Measurements from ENCODE around the gene ZRANB2. TPM values are rescaled to one million over a fixed set of nuclear protein-coding genes. Genes with fewer than 3 reads are reported as not detected.

Gene ZRANB2
- total RNA-seq, 1 experiment from 2014 or later = 103 TPM

- H4K20me1 ChIP-seq (ENCODE audit: control insufficient read depth, insufficient read depth, insufficient read length) = no peaks in the 10 kb centered on the region
- Mint-ChIP-seq H3K9me3 (no peaks in the 10 kb centered on the region; a peak in 1 of 5 replicates), H3K36me3 (ENCODE audit: insufficient read depth in 1 of 3, low read depth in 3 of 3) (peaks cover 0 to 3% (median 0%) of the 10 kb centered on the region in 3 experiments; a peak in 1 of 7 replicates), H3K27me3 (ENCODE audit: low read depth) (peaks cover 47% of the 10 kb centered on the region), H3K4me1 (peaks cover 4 to 5% of the 10 kb centered on the region in 2 experiments; a peak in 3 of 4 replicates), H3K4me3 (no peak overlapping the region), H3K27ac (no peak overlapping the region)
- H2BK5ac ChIP-seq (ENCODE audit: insufficient read length, low read length) = no peak overlapping the region
- H2AK5ac ChIP-seq (ENCODE audit: insufficient read length, low read length) = no peak overlapping the region
- DNase-seq = no peak
- H3K23me2 ChIP-seq (ENCODE audit: insufficient read length, low read depth, low read length, poor library complexity, severe bottlenecking) = peaks cover 9% of the 10 kb centered on the region
- no peak overlapping the region for H2BK20ac ChIP-seq (ENCODE audit: low read depth, low read length, poor library complexity, severe bottlenecking)
- no peak overlapping the region for H3T11ph ChIP-seq (ENCODE audit: low read length)
- H3K4me2 ChIP-seq (ENCODE audit: insufficient read depth, insufficient read length, low read length) = no peak overlapping the region
- no CpG with 5 or more reads among the region's 1 CpG for WGBS (ENCODE audit: extremely low coverage, insufficient read length, low lambda C conversion rate)
- H4K5ac ChIP-seq (ENCODE audit: insufficient read length, low read depth, low read length) = no peak overlapping the region
- no peak overlapping the region for H2AFZ ChIP-seq (ENCODE audit: low read length)
- H3K18ac ChIP-seq (ENCODE audit: insufficient read length, low read depth, low read length) = no peak overlapping the region
- H3K79me1 ChIP-seq (ENCODE audit: insufficient read depth, low read depth, low read length, poor library complexity, severe bottlenecking) = no peaks in the 10 kb centered on the region
- no peak overlapping the region for H4K8ac ChIP-seq (replicated peaks; ENCODE audit: insufficient read length, low read depth, low read length)
- no peak overlapping the region for H3K27ac ChIP-seq (ENCODE audit: insufficient read length, low read depth, low read length)
- no peak overlapping the region for H3K9ac ChIP-seq (ENCODE audit: extremely low read depth, insufficient read length, low read length)
- H3K9me3 ChIP-seq (ENCODE audit: control insufficient read depth, low read depth, low read length) = no peaks in the 10 kb centered on the region
- H4K91ac ChIP-seq (ENCODE audit: insufficient read length, low read depth, low read length) = no peak overlapping the region
- H2BK120ac ChIP-seq (ENCODE audit: low read depth, low read length, poor library complexity, severe bottlenecking) = no peak overlapping the region
- H3K4me1 ChIP-seq (ENCODE audit: insufficient read depth, low read length) = 0 out of 2 replicates have a peak, but pooled peaks cover 2% of the 10 kb centered on the region
- no peak overlapping the region for H3K4ac ChIP-seq (ENCODE audit: low read depth, low read length)
- no peak overlapping the region for H3K14ac ChIP-seq (ENCODE audit: insufficient read depth, low read length)
- no peak overlapping the region for H3K56ac ChIP-seq (ENCODE audit: insufficient read length, low read depth, low read length)
- no peak overlapping the region for H2BK12ac ChIP-seq (ENCODE audit: insufficient read length, low read depth, low read length)
- H3K79me2 ChIP-seq (ENCODE audit: insufficient read depth, low read length) = no peaks in the 10 kb centered on the region
- no peak overlapping the region for H3K23ac ChIP-seq (ENCODE audit: insufficient read length, low read depth, low read length)
- H2BK15ac ChIP-seq (ENCODE audit: low read depth, low read length) = no peak overlapping the region
- peaks cover 10% of the 10 kb centered on the region; the same call in 1 of the 2 replicates for H3K27me3 ChIP-seq (ENCODE audit: insufficient read depth, low read length)
- TF ChIP-seq, protein P1, sequence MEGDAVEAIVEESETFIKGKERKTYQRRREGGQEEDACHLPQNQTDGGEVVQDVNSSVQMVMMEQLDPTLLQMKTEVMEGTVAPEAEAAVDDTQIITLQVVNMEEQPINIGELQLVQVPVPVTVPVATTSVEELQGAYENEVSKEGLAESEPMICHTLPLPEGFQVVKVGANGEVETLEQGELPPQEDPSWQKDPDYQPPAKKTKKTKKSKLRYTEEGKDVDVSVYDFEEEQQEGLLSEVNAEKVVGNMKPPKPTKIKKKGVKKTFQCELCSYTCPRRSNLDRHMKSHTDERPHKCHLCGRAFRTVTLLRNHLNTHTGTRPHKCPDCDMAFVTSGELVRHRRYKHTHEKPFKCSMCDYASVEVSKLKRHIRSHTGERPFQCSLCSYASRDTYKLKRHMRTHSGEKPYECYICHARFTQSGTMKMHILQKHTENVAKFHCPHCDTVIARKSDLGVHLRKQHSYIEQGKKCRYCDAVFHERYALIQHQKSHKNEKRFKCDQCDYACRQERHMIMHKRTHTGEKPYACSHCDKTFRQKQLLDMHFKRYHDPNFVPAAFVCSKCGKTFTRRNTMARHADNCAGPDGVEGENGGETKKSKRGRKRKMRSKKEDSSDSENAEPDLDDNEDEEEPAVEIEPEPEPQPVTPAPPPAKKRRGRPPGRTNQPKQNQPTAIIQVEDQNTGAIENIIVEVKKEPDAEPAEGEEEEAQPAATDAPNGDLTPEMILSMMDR (conservative IDR thresholded peaks at IDR 0.05) = peak; percentile 83
Observed at GRCh38 chr1:71049951-71050598, 30.8 kb downstream of the ZRANB2 start.
